Measurements from ENCODE around the gene SPSB4. TPM values are rescaled to one million over a fixed set of nuclear protein-coding genes. Genes with fewer than 3 reads are reported as not detected.

SPSB4 gene
- total and polyA plus RNA-seq, 2 of the 13 experiments (the other 11 are each of a cell fraction or from before 2014, with no cell fraction given) = not detected

- CTCF ChIA-PET (ENCODE audit: low intra/inter-chr PET ratio, low total read pairs) = no interaction called here
- TF ChIP-seq ZNF839 (CRISPR knock-in tag; IDR thresholded peaks at IDR 0.05; ENCODE audit: borderline replicate concordance) (no peak), ZKSCAN5 (CRISPR knock-in tag; IDR thresholded peaks at IDR 0.05) (no peak), IKZF4 (CRISPR knock-in tag; IDR thresholded peaks at IDR 0.05; ENCODE audit: borderline replicate concordance, low read depth, not compliant biosample characterization) (no peak), GZF1 (CRISPR knock-in tag; IDR thresholded peaks at IDR 0.05) (no peak), ZXDC (CRISPR knock-in tag; IDR thresholded peaks at IDR 0.05) (no peak), ZBTB43 (CRISPR knock-in tag; conservative IDR thresholded peaks at IDR 0.05) (no peak), ZNF800 (CRISPR knock-in tag; IDR thresholded peaks at IDR 0.05) (no peak), MLLT10 (CRISPR knock-in tag; IDR thresholded peaks at IDR 0.05) (no peak), ZSCAN31 (CRISPR knock-in tag; IDR thresholded peaks at IDR 0.05; ENCODE audit: low read depth) (no peak), ZBTB46 (CRISPR knock-in tag; IDR thresholded peaks at IDR 0.05; ENCODE audit: borderline replicate concordance) (no peak)
- TF ChIP-seq, protein P1, sequence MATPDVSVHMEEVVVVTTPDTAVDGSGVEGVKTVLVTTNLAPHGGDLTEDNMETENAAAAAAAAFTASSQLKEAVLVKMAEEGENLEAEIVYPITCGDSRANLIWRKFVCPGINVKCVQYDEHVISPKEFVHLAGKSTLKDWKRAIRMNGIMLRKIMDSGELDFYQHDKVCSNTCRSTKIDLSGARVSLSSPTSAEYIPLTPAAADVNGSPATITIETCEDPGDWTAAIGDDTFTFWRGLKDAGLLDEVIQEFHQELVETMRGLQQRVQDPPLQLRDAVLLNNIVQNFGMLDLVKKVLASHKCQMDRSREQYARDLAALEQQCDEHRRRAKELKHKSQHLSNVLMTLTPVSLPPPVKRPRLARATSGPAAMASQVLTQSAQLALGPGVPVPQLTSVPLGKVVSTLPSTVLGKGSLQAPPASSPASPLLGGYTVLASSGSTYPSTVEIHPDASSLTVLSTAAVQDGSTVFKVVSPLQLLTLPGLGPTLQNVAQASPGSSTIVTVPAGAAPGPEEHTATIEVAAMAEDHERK (CRISPR knock-in tag; IDR thresholded peaks at IDR 0.05; ENCODE audit: low read depth) = no peak
- TF ChIP-seq, protein P2, sequence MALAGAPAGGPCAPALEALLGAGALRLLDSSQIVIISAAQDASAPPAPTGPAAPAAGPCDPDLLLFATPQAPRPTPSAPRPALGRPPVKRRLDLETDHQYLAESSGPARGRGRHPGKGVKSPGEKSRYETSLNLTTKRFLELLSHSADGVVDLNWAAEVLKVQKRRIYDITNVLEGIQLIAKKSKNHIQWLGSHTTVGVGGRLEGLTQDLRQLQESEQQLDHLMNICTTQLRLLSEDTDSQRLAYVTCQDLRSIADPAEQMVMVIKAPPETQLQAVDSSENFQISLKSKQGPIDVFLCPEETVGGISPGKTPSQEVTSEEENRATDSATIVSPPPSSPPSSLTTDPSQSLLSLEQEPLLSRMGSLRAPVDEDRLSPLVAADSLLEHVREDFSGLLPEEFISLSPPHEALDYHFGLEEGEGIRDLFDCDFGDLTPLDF (CRISPR knock-in tag; IDR thresholded peaks at IDR 0.05) = no peak
These were observed 42.2 kb downstream of the SPSB4 start for GRCh38 chr3:141093397-141093796.

More at GRCh38 chr3:141093397-141093796, 42.2 kb downstream of the SPSB4 start:
- Histone ChIP-seq H3K27me3 (ENCODE audit: control insufficient read depth in 1 of 2, insufficient read depth in 2 of 2, low read length in 2 of 2) (peaks cover 2 to 19% of the 10 kb centered on the region in 2 experiments; a peak in 1 of 5 replicates), H3K36me3 (replicated peaks in 1 of 2; ENCODE audit: control insufficient read depth in 1 of 2, insufficient read depth in 2 of 2, low read length in 2 of 2) (no peaks in the 10 kb centered on the region), H3K9ac (ENCODE audit: insufficient read depth, low read depth, low read length) (no peak overlapping the region), H3K4me3 (replicated peaks in 1 of 3; ENCODE audit: insufficient read depth in 1 of 3, low read depth in 2 of 3, low read length in 3 of 3) (no peak overlapping the region), H3K9me3 (ENCODE audit: low read length) (no peaks in the 10 kb centered on the region), H2AFZ (ENCODE audit: low read length) (no peak overlapping the region), H3K27ac (ENCODE audit: extremely low read length, insufficient read depth, low read length) (no peak overlapping the region), H3K4me2 (ENCODE audit: low read depth, low read length) (no peak overlapping the region), H4K20me1 (ENCODE audit: insufficient read depth, low read length) (no peaks in the 10 kb centered on the region), H3K79me2 (ENCODE audit: insufficient read depth, low read length) (no peaks in the 10 kb centered on the region), H3K4me1 (ENCODE audit: insufficient read depth, low read length) (no peaks in the 10 kb centered on the region)
- 0% methylated on average over 2 of the region's 5 CpGs for WGBS (ENCODE audit: low lambda C conversion rate)
- ATAC-seq = peak; percentile 27; the same call in 2 of the 3 replicates
- in situ Hi-C loops (cut with HindIII; ENCODE audit: extremely low pct_ligation_motif_present, low pct_unique_long_range_greater_than_20kb) (no loop called here), intact Hi-C loops (cut with micrococcal nuclease; ENCODE audit: unreplicated experiment) (no loop called here)
- BruUV-seq (replicated peaks) = no TSS peak
- DNase-seq (ENCODE audit: low spot score) = no peak
- no peak for FAIRE-seq
- POLR2A ChIA-PET = no interaction called here
